Stomach smooth muscle (tissue), 2 donors: Measurements from ENCODE around the gene SLC12A8.
A peak's percentile ranks its signal among the peaks of the same experiment; 100 is the strongest.

Source experiments
- H3K27ac ChIP-seq: one replicate; pipeline ENCODE4 v1.7.0; 2013; ENCODE audit warnings: mild to moderate bottlenecking, low read length, inconsistent platforms
- H3K27me3 ChIP-seq, 2 donors: one replicate each; pipeline ENCODE4 v1.7.0; 2013; ENCODE audit warnings: low read length in 2 of 2; ENCODE audit not compliant: insufficient read depth in 2 of 2, control insufficient read depth in 1 of 2
- H3K36me3 ChIP-seq, 2 donors: one replicate each; pipeline ENCODE4 v1.7.0; 2013; ENCODE audit warnings: low read length in 2 of 2; ENCODE audit not compliant: control insufficient read depth in 2 of 2, insufficient read depth in 2 of 2
- H3K4me1 ChIP-seq: one replicate; pipeline ENCODE4 v1.7.0; 2013; ENCODE audit warnings: low read length; ENCODE audit not compliant: control insufficient read depth, insufficient read depth
- H3K4me3 ChIP-seq, 2 donors: one replicate each; pipeline ENCODE4 v1.7.0; 2013; ENCODE audit warnings: low read length in 2 of 2
- H3K9ac ChIP-seq, 2 donors: one replicate each; pipeline ENCODE4 v1.7.0; 2013; ENCODE audit warnings: low read length in 2 of 2, mild to moderate bottlenecking in 1 of 2
- H3K9me3 ChIP-seq, 2 donors: one replicate each; pipeline ENCODE4 v1.7.0; 2013; ENCODE audit warnings: low read length in 2 of 2; ENCODE audit not compliant: control insufficient read depth in 2 of 2
- donor health status: healthy.
- donor health status: Pancreatic carcinoma.

SLC12A8 gene

GRCh38 chr3:125151916-125152315, 60.6 kb downstream of the SLC12A8 start:
- Histone ChIP-seq H3K27ac (no peak overlapping the region), H3K4me1 (peaks cover 12% of the 10 kb centered on the region), H3K9me3 (no peaks in the 10 kb centered on the region), H3K9ac (no peak overlapping the region), H3K27me3 (no peaks in the 10 kb centered on the region), H3K36me3 (no peaks in the 10 kb centered on the region), H3K4me3 (no peak overlapping the region)

- Histone ChIP-seq H3K9me3 (no peaks in the 10 kb centered on the region), H3K4me3 (no peak overlapping the region), H3K27me3 (no peaks in the 10 kb centered on the region), H3K27ac (no peak overlapping the region), H3K36me3 (no peaks in the 10 kb centered on the region), H3K4me1 (peaks cover 14% of the 10 kb centered on the region), H3K9ac (no peak overlapping the region)
These were observed 61.1 kb downstream of the SLC12A8 start for GRCh38 chr3:125151442-125151817.

- no peak overlapping the region for H3K27ac ChIP-seq
These were observed 61.8 kb downstream of the SLC12A8 start for GRCh38 chr3:125150525-125151441.

GRCh38 chr3:125149462-125149861, 63.1 kb downstream of the SLC12A8 start:
- Histone ChIP-seq H3K27me3 (no peaks in the 10 kb centered on the region), H3K36me3 (no peaks in the 10 kb centered on the region), H3K9ac (no peak overlapping the region), H3K9me3 (no peaks in the 10 kb centered on the region), H3K4me1 (peaks cover 16% of the 10 kb centered on the region), H3K4me3 (no peak overlapping the region), H3K27ac (no peak overlapping the region)

More at GRCh38 chr3:125150525-125151441, 61.8 kb downstream of the SLC12A8 start:
- no peak overlapping the region for H3K4me3 ChIP-seq
- H3K9me3 ChIP-seq: no peaks in the 10 kb centered on the region
- peaks cover 14% of the 10 kb centered on the region for H3K4me1 ChIP-seq
- no peaks in the 10 kb centered on the region for H3K36me3 ChIP-seq
- no peak overlapping the region for H3K9ac ChIP-seq
- no peaks in the 10 kb centered on the region for H3K27me3 ChIP-seq

- Histone ChIP-seq H3K4me1 (peaks cover 21% of the 10 kb centered on the region), H3K27me3 (no peaks in the 10 kb centered on the region), H3K9me3 (no peaks in the 10 kb centered on the region), H3K4me3 (no peak overlapping the region), H3K9ac (peak overlapping the region in 1 of 2 donors; percentile 2), H3K27ac (no peak overlapping the region), H3K36me3 (no peaks in the 10 kb centered on the region)
These were observed 63.7 kb downstream of the SLC12A8 start for GRCh38 chr3:125148836-125149235.

GRCh38 chr3:125148016-125148812, 64.3 kb downstream of the SLC12A8 start:
- H3K36me3 ChIP-seq: no peaks in the 10 kb centered on the region
- H3K4me3 ChIP-seq: no peak overlapping the region
- H3K9me3 ChIP-seq: no peaks in the 10 kb centered on the region
- H3K27ac ChIP-seq: no peak overlapping the region
- H3K9ac ChIP-seq: no peak overlapping the region
- H3K27me3 ChIP-seq: no peaks in the 10 kb centered on the region
- H3K4me1 ChIP-seq: peaks cover 26% of the 10 kb centered on the region

GRCh38 chr3:125147491-125147820, 65.1 kb downstream of the SLC12A8 start:
- Histone ChIP-seq H3K9ac (no peak overlapping the region), H3K4me3 (no peak overlapping the region), H3K27ac (no peak overlapping the region), H3K4me1 (peaks cover 26% of the 10 kb centered on the region), H3K36me3 (no peaks in the 10 kb centered on the region), H3K27me3 (no peaks in the 10 kb centered on the region), H3K9me3 (no peaks in the 10 kb centered on the region)

- peaks cover 32% of the 10 kb centered on the region for H3K4me1 ChIP-seq
- H3K9ac ChIP-seq: no peak overlapping the region
- no peak overlapping the region for H3K4me3 ChIP-seq
- H3K27me3 ChIP-seq: no peaks in the 10 kb centered on the region
- H3K27ac ChIP-seq: no peak overlapping the region
- H3K9me3 ChIP-seq: no peaks in the 10 kb centered on the region
- no peaks in the 10 kb centered on the region for H3K36me3 ChIP-seq
These were observed 65.7 kb downstream of the SLC12A8 start for GRCh38 chr3:125146626-125147490.

GRCh38 chr3:125145751-125146475, 66.6 kb downstream of the SLC12A8 start:
- Histone ChIP-seq H3K4me3 (no peak overlapping the region), H3K27me3 (no peaks in the 10 kb centered on the region), H3K9ac (no peak overlapping the region), H3K9me3 (no peaks in the 10 kb centered on the region), H3K36me3 (no peaks in the 10 kb centered on the region), H3K27ac (no peak overlapping the region), H3K4me1 (peaks cover 37% of the 10 kb centered on the region)
